ENCODE results near the gene TXN2.

TXN2 gene

GRCh38 chr22:36480941-36481392, 473 bp downstream of the TXN2 start:
- no peak for DNase-seq

GRCh38 chr22:36478966-36479365, 2.5 kb downstream of the TXN2 start:
- no peak for DNase-seq

- no peak for DNase-seq
Measured at GRCh38 chr22:36475341-36475740, 6.1 kb downstream of the TXN2 start.

GRCh38 chr22:36472689-36473088, 8.8 kb downstream of the TXN2 start:
- no peak for DNase-seq

- DNase-seq: no peak
Measured at GRCh38 chr22:36471341-36471821, 10.1 kb downstream of the TXN2 start.

- no peak for DNase-seq
Measured at GRCh38 chr22:36470994-36471331, 10.5 kb downstream of the TXN2 start.

GRCh38 chr22:36470162-36470993, 11.1 kb downstream of the TXN2 start:
- peak; percentile 88 for DNase-seq

- no peak for DNase-seq
Measured at GRCh38 chr22:36469094-36469710, 12.2 kb downstream of the TXN2 start.

- no peak for DNase-seq
Measured at GRCh38 chr22:36467946-36468345, 13.5 kb downstream of the TXN2 start.

- no peak for DNase-seq
Measured at GRCh38 chr22:36467042-36467810, 14.2 kb downstream of the TXN2 start.

- no peak for DNase-seq
Measured at GRCh38 chr22:36466258-36466657, 15.2 kb downstream of the TXN2 start.

- DNase-seq: no peak
Measured at GRCh38 chr22:36465232-36466021, 16.0 kb downstream of the TXN2 start.

GRCh38 chr22:36464715-36465231, 16.7 kb downstream of the TXN2 start:
- no peak for DNase-seq

GRCh38 chr22:36463783-36464184, 17.7 kb downstream of the TXN2 start:
- no peak for DNase-seq

GRCh38 chr22:36461665-36462649, 19.5 kb downstream of the TXN2 start:
- no peak for DNase-seq

- no peak for DNase-seq
Measured at GRCh38 chr22:36460202-36460601, 21.2 kb downstream of the TXN2 start.

GRCh38 chr22:36457688-36458450, 23.6 kb downstream of the TXN2 start:
- DNase-seq: no peak

- DNase-seq: no peak
Measured at GRCh38 chr22:36456464-36456845, 25.0 kb downstream of the TXN2 start.

- DNase-seq: no peak
Measured at GRCh38 chr22:36455571-36456463, 25.6 kb downstream of the TXN2 start.

Data from CD4-positive, alpha-beta T cell treated with Interleukin-15 for 1 hour (primary cell).